Measurements from ENCODE around the gene FNIP2. TPM values are rescaled to one million over a fixed set of nuclear protein-coding genes. Genes with fewer than 3 reads are reported as not detected.

Gene FNIP2
- polyA plus RNA-seq, 1 of the 3 experiments (the other 2 are of a cell fraction) = 0.97 TPM

- no peak overlapping the region for H3K4me2 ChIP-seq
- H3K4me3 ChIP-seq (ENCODE audit: low read depth in 2 of 2, low read length in 1 of 2) = no peak overlapping the region
Measured at GRCh38 chr4:158914218-158914617, 145.4 kb downstream of the FNIP2 start.

GRCh38 chr4:158915683-158916241, 146.9 kb downstream of the FNIP2 start:
- POLR2A ChIA-PET = no interaction called here
- no peaks in the 10 kb centered on the region for H3K9me2 ChIP-seq
- H3K36me3 ChIP-seq (replicated peaks in 1 of 2; ENCODE audit: control insufficient read depth in 1 of 2, insufficient read depth in 2 of 2, low read length in 1 of 2) = no peaks in the 10 kb centered on the region
- CTCF ChIA-PET = interaction anchor here (0.7 kb wide), 1 partner anchor 204 kb away, joined by 3 read pairs; no protein-coding TSS in a partner anchor
- H3K79me2 ChIP-seq (ENCODE audit: insufficient read depth) = no peaks in the 10 kb centered on the region
- no peak for DNase-seq
- WGBS (ENCODE audit: low lambda C conversion rate) = 86% methylated on average over 2 of the region's 2 CpGs
- peaks cover 3 to 15% of the 10 kb centered on the region in 2 experiments; a peak in 2 of 4 replicates for H3K4me1 ChIP-seq (ENCODE audit: control insufficient read depth in 1 of 2, insufficient read depth in 2 of 2, low read depth in 1 of 2, low read length in 1 of 2)
- no peaks in the 10 kb centered on the region for H3K9me3 ChIP-seq
- no peak overlapping the region for H3K4me3 ChIP-seq (ENCODE audit: low read depth in 2 of 2, low read length in 1 of 2)
- no peaks in the 10 kb centered on the region for H4K20me1 ChIP-seq (ENCODE audit: insufficient read depth)
- no peak overlapping the region for H3K27ac ChIP-seq (ENCODE audit: low read depth in 2 of 2, low read length in 1 of 2)
- H2AFZ ChIP-seq (ENCODE audit: low read depth) = no peak overlapping the region
- no peak overlapping the region for H3K4me2 ChIP-seq
- H3K9ac ChIP-seq = no peak overlapping the region
- H3F3A ChIP-seq (replicated peaks; ENCODE audit: insufficient read depth) = peaks cover 14% of the 10 kb centered on the region
- no peaks in the 10 kb centered on the region for H3K27me3 ChIP-seq (ENCODE audit: insufficient read depth)
- TF ChIP-seq MXI1 (IDR thresholded peaks at IDR 0.05; ENCODE audit: low read depth, low read length) (no peak), GABPA (IDR thresholded peaks at IDR 0.05; ENCODE audit: low read depth) (no peak), GATA2 (CRISPR knock-in tag; IDR thresholded peaks at IDR 0.05) (no peak), USF1 (IDR thresholded peaks at IDR 0.05; ENCODE audit: borderline replicate concordance, low read depth) (no peak), MAX (IDR thresholded peaks at IDR 0.05; ENCODE audit: low read depth) (no peak), RFX5 (IDR thresholded peaks at IDR 0.05; ENCODE audit: low read length) (no peak), FOXJ3 (CRISPR knock-in tag; IDR thresholded peaks at IDR 0.05) (no peak), TAF1 (IDR thresholded peaks at IDR 0.05; ENCODE audit: borderline replicate concordance, low read depth, low read length) (no peak), FOSL2 (IDR thresholded peaks at IDR 0.05; ENCODE audit: borderline replicate concordance, low read depth) (no peak), MEF2A (IDR thresholded peaks at IDR 0.05; ENCODE audit: borderline replicate concordance, low read depth) (no peak), FOXM1 (IDR thresholded peaks at IDR 0.05; ENCODE audit: low read depth) (no peak), CTCF (IDR thresholded peaks at IDR 0.05) (no peak), SIN3A (IDR thresholded peaks at IDR 0.05; ENCODE audit: borderline replicate concordance, low read depth, low read length) (no peak), NRF1 (IDR thresholded peaks at IDR 0.05; ENCODE audit: low read depth, low read length) (no peak), JUND (IDR thresholded peaks at IDR 0.05) (no peak)

More at GRCh38 chr4:158914218-158914617, 145.4 kb downstream of the FNIP2 start:
- POLR2A ChIA-PET = no interaction called here
- H3K27me3 ChIP-seq (ENCODE audit: insufficient read depth) = no peaks in the 10 kb centered on the region
- H3K36me3 ChIP-seq (replicated peaks in 1 of 2; ENCODE audit: control insufficient read depth in 1 of 2, insufficient read depth in 2 of 2, low read length in 1 of 2) = no peaks in the 10 kb centered on the region
- DNase-seq = no peak
- peaks cover 14% of the 10 kb centered on the region for H3F3A ChIP-seq (replicated peaks; ENCODE audit: insufficient read depth)
- H2AFZ ChIP-seq (ENCODE audit: low read depth) = peak overlapping the region; percentile 7; the same call in 1 of the 2 replicates
- no peaks in the 10 kb centered on the region for H3K9me3 ChIP-seq
- no peaks in the 10 kb centered on the region for H3K79me2 ChIP-seq (ENCODE audit: insufficient read depth)
- CTCF ChIA-PET = interaction anchor here (1.6 kb wide), 1 partner anchor 17 kb away, joined by 4 read pairs; no protein-coding TSS in a partner anchor
- WGBS (ENCODE audit: low lambda C conversion rate) = 56% methylated on average over 5 of the region's 5 CpGs
- H3K27ac ChIP-seq (ENCODE audit: low read depth in 2 of 2, low read length in 1 of 2) = peak overlapping the region; percentile 11 to 51; a peak in 3 of 4 replicates
- no peak overlapping the region for H3K9ac ChIP-seq
- TF ChIP-seq FOSL2 (IDR thresholded peaks at IDR 0.05; ENCODE audit: borderline replicate concordance, low read depth) (peak; percentile 88), NFIC (IDR thresholded peaks at IDR 0.05; ENCODE audit: borderline replicate concordance) (peak; percentile 70), RFX5 (IDR thresholded peaks at IDR 0.05; ENCODE audit: low read length) (no peak), YY1 (IDR thresholded peaks at IDR 0.05; ENCODE audit: low read depth) (peak; percentile 57; the same call in 1 of the 2 replicates), RXRA (IDR thresholded peaks at IDR 0.05; ENCODE audit: borderline replicate concordance, low read depth) (0 out of 2 replicates have a peak, but pooled peaks have one; percentile 51), TEAD4 (IDR thresholded peaks at IDR 0.05; ENCODE audit: borderline replicate concordance, insufficient read depth) (0 out of 2 replicates have a peak, but pooled peaks have one; percentile 34), MAX (IDR thresholded peaks at IDR 0.05; ENCODE audit: low read depth) (no peak), PBX3 (IDR thresholded peaks at IDR 0.05) (peak; percentile 83), TCF12 (IDR thresholded peaks at IDR 0.05) (peak; percentile 34; the same call in 1 of the 2 replicates), RCOR1 (IDR thresholded peaks at IDR 0.05; ENCODE audit: low read length) (no peak), EP300 (IDR thresholded peaks at IDR 0.05; ENCODE audit: borderline replicate concordance in 1 of 2, low read depth in 1 of 2, low read length in 1 of 2) (peak in 1 of 2 experiments; percentile 43; a peak in 1 of 4 replicates), NRF1 (IDR thresholded peaks at IDR 0.05; ENCODE audit: low read depth, low read length) (no peak), JUND (IDR thresholded peaks at IDR 0.05) (peak; percentile 81)
- H3K4me1 ChIP-seq (ENCODE audit: control insufficient read depth in 1 of 2, insufficient read depth in 2 of 2, low read depth in 1 of 2, low read length in 1 of 2) = peaks cover 3 to 15% of the 10 kb centered on the region in 2 experiments; a peak in 2 of 4 replicates
- H3K9me2 ChIP-seq = no peaks in the 10 kb centered on the region
- no peaks in the 10 kb centered on the region for H4K20me1 ChIP-seq (ENCODE audit: insufficient read depth)

Data from SK-N-SH (cell line).